Naive B cell (primary cell): ENCODE measurements around the gene PLA2G2C. TPM values are rescaled to one million over a fixed set of nuclear protein-coding genes. Genes with fewer than 3 reads are reported as not detected.
"Not testable (repeated sequence)": the region's sequence is repeated elsewhere in the genome, so short reads cannot be mapped to it uniquely, and the experiment has no call there.

Source experiments
- ATAC-seq, 2 donors: fragments of 150-1000 bp; cut with Tn5 transposase; 2 replicates each; pipeline ENCODE4 v1.10.0; 2021; ENCODE audit warnings: low read depth in 2 of 2, mild to moderate bottlenecking in 2 of 2, moderate library complexity in 2 of 2
- DNase-seq: peaks from one replicate; pipeline ENCODE4 v3.0.0; 2022
- H3K27ac Mint-ChIP-seq, 6 donors: one replicate each; pipeline ENCODE4 v1.8.0; 2020 to 2022; ENCODE audit warnings: mild to moderate bottlenecking in 6 of 6, mixed read lengths in 6 of 6, moderate library complexity in 5 of 6, inconsistent platforms in 2 of 6
- H3K27me3 Mint-ChIP-seq, 3 donors: one replicate each; pipeline ENCODE4 v1.8.0; 2021 to 2022; ENCODE audit warnings: mixed read lengths in 3 of 3, mild to moderate bottlenecking in 1 of 3
- H3K36me3 Mint-ChIP-seq, 2 donors: one replicate each; pipeline ENCODE4 v1.8.0; 2020 to 2022; ENCODE audit warnings: mixed read lengths in 2 of 2, inconsistent platforms in 1 of 2, mild to moderate bottlenecking in 1 of 2
- H3K4me1 Mint-ChIP-seq, 3 donors: one replicate each; pipeline ENCODE4 v1.8.0; 2020 to 2022; ENCODE audit warnings: mixed read lengths in 3 of 3, inconsistent platforms in 1 of 3, mild to moderate bottlenecking in 1 of 3, moderate library complexity in 1 of 3
- H3K4me3 Mint-ChIP-seq, 8 donors: one replicate each; pipeline ENCODE4 v1.8.0; 2020 to 2022; ENCODE audit warnings: mild to moderate bottlenecking in 8 of 8, mixed read lengths in 8 of 8, moderate library complexity in 8 of 8, inconsistent platforms in 2 of 8
- H3K9me3 Mint-ChIP-seq, 7 donors: one replicate each; pipeline ENCODE4 v1.8.0; 2020 to 2022; ENCODE audit warnings: mixed read lengths in 7 of 7, mild to moderate bottlenecking in 5 of 7, inconsistent platforms in 2 of 7, moderate library complexity in 1 of 7
- polyA plus RNA-seq, 6 donors: library from polyadenylated mRNA; unstranded; fragments of 300-500 nt; fragmentation: Illumina TruSeq; gene quantifications; one replicate each; pipeline ENCODE4 v1.2.3, GENCODE V29; 2021; ENCODE audit warnings: low read depth in 6 of 6

Gene PLA2G2C
- polyA plus RNA-seq, 6 donors from 2014 or later: not detected

- Mint-ChIP-seq H3K36me3 (no peaks in the 10 kb centered on the region), H3K9me3 (no peaks in the 10 kb centered on the region), H3K27me3 (peaks cover 16 to 31% (median 27%) of the 10 kb centered on the region in 3 donors), H3K4me1 (peaks cover 0 to 18% (median 7%) of the 10 kb centered on the region in 3 donors), H3K27ac (peak overlapping the region in 1 of 6 donors; percentile 41), H3K4me3 (no peak overlapping the region)
- ATAC-seq (no peak), DNase-seq (no peak)
These were observed 45.3 kb downstream of the PLA2G2C start for GRCh38 chr1:20141001-20141400.

- DNase-seq (no peak), ATAC-seq (no peak)
- Mint-ChIP-seq H3K27ac (peak overlapping the region in 1 of 6 donors; percentile 57), H3K4me1 (peaks cover 0 to 18% (median 7%) of the 10 kb centered on the region in 3 donors), H3K9me3 (no peaks in the 10 kb centered on the region), H3K27me3 (peaks cover 18 to 31% (median 27%) of the 10 kb centered on the region in 3 donors), H3K4me3 (no peak overlapping the region), H3K36me3 (no peaks in the 10 kb centered on the region)
These were observed 46.3 kb downstream of the PLA2G2C start for GRCh38 chr1:20139776-20140612.

- no peaks in the 10 kb centered on the region for H3K36me3 Mint-ChIP-seq
- peak within 1 kb of the TSS in 1 of 6 donors; percentile 34 for H3K27ac Mint-ChIP-seq
- H3K27me3 Mint-ChIP-seq: peaks cover 18 to 34% (median 31%) of the 10 kb centered on the region in 3 donors
- ATAC-seq: no peak
- DNase-seq: no peak
- peaks cover 0 to under 1% (median 0%) of the 10 kb centered on the region in 7 donors for H3K9me3 Mint-ChIP-seq
- peaks cover 0 to 18% (median 7%) of the 10 kb centered on the region in 3 donors for H3K4me1 Mint-ChIP-seq
- peak within 1 kb of the TSS in 1 of 8 donors; percentile 55 for H3K4me3 Mint-ChIP-seq
These were observed 47.3 kb downstream of the PLA2G2C start, which contains the start of gene PLA2G2F for GRCh38 chr1:20138961-20139550. Gene PLA2G2F, plus strand, starts transcription at chr1:20139323. Its CDS starts 105 bp downstream, at chr1:20139428.

- Mint-ChIP-seq H3K4me3 (peak overlapping the region in 1 of 8 donors; percentile 55), H3K27ac (peak overlapping the region in 1 of 6 donors; percentile 34), H3K36me3 (no peaks in the 10 kb centered on the region), H3K9me3 (peaks cover 0 to 3% (median 0%) of the 10 kb centered on the region in 7 donors), H3K4me1 (peaks cover 0 to 18% (median 7%) of the 10 kb centered on the region in 3 donors), H3K27me3 (peaks cover 18 to 35% (median 35%) of the 10 kb centered on the region in 3 donors)
- DNase-seq: no peak
- ATAC-seq: no peak
These were observed 48.0 kb downstream of the PLA2G2C start for GRCh38 chr1:20138346-20138745.

GRCh38 chr1:20137604-20138003, 48.7 kb downstream of the PLA2G2C start:
- no peaks in the 10 kb centered on the region for H3K36me3 Mint-ChIP-seq
- peaks cover 0 to 3% (median 0%) of the 10 kb centered on the region in 7 donors for H3K9me3 Mint-ChIP-seq
- no peak overlapping the region for H3K4me3 Mint-ChIP-seq
- no peak overlapping the region for H3K27ac Mint-ChIP-seq
- no peak for DNase-seq
- H3K4me1 Mint-ChIP-seq: peaks cover 0 to 18% (median 7%) of the 10 kb centered on the region in 3 donors
- H3K27me3 Mint-ChIP-seq: peaks cover 18 to 35% (median 34%) of the 10 kb centered on the region in 3 donors
- no peak for ATAC-seq

GRCh38 chr1:20137055-20137454, 49.3 kb downstream of the PLA2G2C start:
- H3K36me3 Mint-ChIP-seq: no peaks in the 10 kb centered on the region
- peaks cover 0 to 3% (median 0%) of the 10 kb centered on the region in 7 donors for H3K9me3 Mint-ChIP-seq
- DNase-seq: no peak
- H3K27ac Mint-ChIP-seq: no peak overlapping the region
- no peak for ATAC-seq
- peaks cover 18 to 32% (median 32%) of the 10 kb centered on the region in 3 donors for H3K27me3 Mint-ChIP-seq
- H3K4me3 Mint-ChIP-seq: no peak overlapping the region
- peaks cover 0 to 18% (median 7%) of the 10 kb centered on the region in 3 donors for H3K4me1 Mint-ChIP-seq

- Mint-ChIP-seq H3K36me3 (no peaks in the 10 kb centered on the region), H3K27me3 (peaks cover 16 to 29% (median 25%) of the 10 kb centered on the region in 3 donors), H3K27ac (no peak overlapping the region), H3K9me3 (peaks cover 0 to 6% (median 0%) of the 10 kb centered on the region in 7 donors), H3K4me3 (no peak overlapping the region), H3K4me1 (peaks cover 0 to 18% (median 6%) of the 10 kb centered on the region in 3 donors)
- DNase-seq (no peak), ATAC-seq (no peak)
These were observed 50.1 kb downstream of the PLA2G2C start for GRCh38 chr1:20136249-20136648.

GRCh38 chr1:20134995-20135394, 51.3 kb downstream of the PLA2G2C start:
- no peak overlapping the region for H3K4me3 Mint-ChIP-seq
- H3K4me1 Mint-ChIP-seq: peaks cover 0 to 11% (median 3%) of the 10 kb centered on the region in 3 donors
- ATAC-seq (no peak), DNase-seq (no peak)
- H3K36me3 Mint-ChIP-seq: no peaks in the 10 kb centered on the region
- peaks cover 10 to 32% (median 20%) of the 10 kb centered on the region in 3 donors for H3K27me3 Mint-ChIP-seq
- peaks cover 0 to 8% (median 3%) of the 10 kb centered on the region in 7 donors for H3K9me3 Mint-ChIP-seq
- H3K27ac Mint-ChIP-seq: no peak overlapping the region

GRCh38 chr1:20130518-20130917, 55.8 kb downstream of the PLA2G2C start:
- peaks cover 0 to 18% (median 9%) of the 10 kb centered on the region in 7 donors for H3K9me3 Mint-ChIP-seq
- not testable (repeated sequence) for DNase-seq, ATAC-seq, H3K36me3 Mint-ChIP-seq, H3K27ac Mint-ChIP-seq
- peaks cover 0 to 19% (median 8%) of the 10 kb centered on the region in 3 donors for H3K27me3 Mint-ChIP-seq
- peaks cover 10 to 19% (median 17%) of the 10 kb centered on the region in 3 donors for H3K4me1 Mint-ChIP-seq
- H3K4me3 Mint-ChIP-seq: peak overlapping the region in 1 of 8 donors; percentile 47

- ATAC-seq (no peak), DNase-seq (no peak)
- H3K4me3 Mint-ChIP-seq: peak overlapping the region in 1 of 8 donors; percentile 33
- H3K36me3 Mint-ChIP-seq: no peaks in the 10 kb centered on the region
- H3K27ac Mint-ChIP-seq: peak overlapping the region in 2 of 6 donors; percentile 28 to 84
- H3K9me3 Mint-ChIP-seq: peaks cover 0 to 18% (median 9%) of the 10 kb centered on the region in 7 donors
- H3K4me1 Mint-ChIP-seq: peaks cover 13 to 50% (median 36%) of the 10 kb centered on the region in 3 donors
- H3K27me3 Mint-ChIP-seq: peaks cover 0 to 6% (median 0%) of the 10 kb centered on the region in 3 donors
These were observed 59.4 kb downstream of the PLA2G2C start for GRCh38 chr1:20126806-20127440.

- H3K9me3 Mint-ChIP-seq: peaks cover 0 to 18% (median 6%) of the 10 kb centered on the region in 7 donors
- peak overlapping the region in 2 of 8 donors; percentile 19 to 33 for H3K4me3 Mint-ChIP-seq
- peaks cover 0 to 5% (median 0%) of the 10 kb centered on the region in 3 donors for H3K27me3 Mint-ChIP-seq
- peaks cover 15 to 55% (median 41%) of the 10 kb centered on the region in 3 donors for H3K4me1 Mint-ChIP-seq
- no peaks in the 10 kb centered on the region for H3K36me3 Mint-ChIP-seq
- no peak for DNase-seq
- ATAC-seq: no peak
- peak overlapping the region in 3 of 6 donors; percentile 24 to 84 (median 28) for H3K27ac Mint-ChIP-seq
These were observed 60.1 kb downstream of the PLA2G2C start for GRCh38 chr1:20126041-20126805.

GRCh38 chr1:20125100-20125499, 61.2 kb downstream of the PLA2G2C start:
- Mint-ChIP-seq H3K27me3 (peaks cover 0 to under 1% (median 0%) of the 10 kb centered on the region in 3 donors), H3K27ac (peak overlapping the region in 1 of 6 donors; percentile 65), H3K4me3 (no peak overlapping the region), H3K9me3 (peaks cover 0 to 14% (median 5%) of the 10 kb centered on the region in 7 donors), H3K36me3 (no peaks in the 10 kb centered on the region), H3K4me1 (peaks cover 24 to 66% (median 52%) of the 10 kb centered on the region in 3 donors)
- ATAC-seq: no peak
- DNase-seq: no peak
